ENCODE measurements around the gene RANBP10. TPM values are rescaled to one million over a fixed set of nuclear protein-coding genes. Genes with fewer than 3 reads are reported as not detected.

Gene RANBP10
- total RNA-seq, 2 donors from 2014 or later = 18.4 to 21.0 TPM

GRCh38 chr16:67730326-67730725, 76.0 kb downstream of the RANBP10 start:
- Mint-ChIP-seq H3K36me3 (ENCODE audit: low read depth) (peaks cover 51% of the 10 kb centered on the region), H3K27me3 (no peaks in the 10 kb centered on the region), H3K9me3 (no peaks in the 10 kb centered on the region), H3K27ac (no peak overlapping the region), H3K4me1 (no peaks in the 10 kb centered on the region), H3K4me3 (no peak overlapping the region)
- no peak for ATAC-seq (replicated peaks)

- no peak for ATAC-seq (replicated peaks)
- Mint-ChIP-seq H3K27me3 (no peaks in the 10 kb centered on the region), H3K27ac (no peak overlapping the region), H3K4me1 (no peaks in the 10 kb centered on the region), H3K4me3 (no peak overlapping the region), H3K9me3 (no peaks in the 10 kb centered on the region), H3K36me3 (ENCODE audit: low read depth) (peaks cover 56% of the 10 kb centered on the region)
Observed at GRCh38 chr16:67729636-67730248, 76.6 kb downstream of the RANBP10 start.

- Mint-ChIP-seq H3K27me3 (no peaks in the 10 kb centered on the region), H3K4me3 (no peak overlapping the region), H3K27ac (peak overlapping the region; percentile 36), H3K9me3 (no peaks in the 10 kb centered on the region), H3K4me1 (no peaks in the 10 kb centered on the region), H3K36me3 (ENCODE audit: low read depth) (peaks cover 57% of the 10 kb centered on the region)
- ATAC-seq (replicated peaks) = no peak
Observed at GRCh38 chr16:67727521-67728485, 78.6 kb downstream of the RANBP10 start.

- no peaks in the 10 kb centered on the region for H3K4me1 Mint-ChIP-seq
- H3K27ac Mint-ChIP-seq = no peak overlapping the region
- H3K36me3 Mint-ChIP-seq (ENCODE audit: low read depth) = peaks cover 48% of the 10 kb centered on the region
- H3K4me3 Mint-ChIP-seq = no peak overlapping the region
- no peaks in the 10 kb centered on the region for H3K9me3 Mint-ChIP-seq
- no peaks in the 10 kb centered on the region for H3K27me3 Mint-ChIP-seq
- no peak for ATAC-seq (replicated peaks)
Observed at GRCh38 chr16:67726106-67727034, 80.0 kb downstream of the RANBP10 start.

- H3K4me1 Mint-ChIP-seq = no peaks in the 10 kb centered on the region
- no peaks in the 10 kb centered on the region for H3K27me3 Mint-ChIP-seq
- H3K36me3 Mint-ChIP-seq (ENCODE audit: low read depth) = peaks cover 23% of the 10 kb centered on the region
- H3K4me3 Mint-ChIP-seq = no peak overlapping the region
- ATAC-seq (replicated peaks) = no peak
- H3K27ac Mint-ChIP-seq = no peak overlapping the region
- no peaks in the 10 kb centered on the region for H3K9me3 Mint-ChIP-seq
Observed at GRCh38 chr16:67723911-67724305, 82.5 kb downstream of the RANBP10 start.

GRCh38 chr16:67723151-67723910, 83.0 kb downstream of the RANBP10 start:
- Mint-ChIP-seq H3K36me3 (ENCODE audit: low read depth) (peaks cover 25% of the 10 kb centered on the region), H3K27me3 (no peaks in the 10 kb centered on the region), H3K27ac (no peak overlapping the region), H3K4me3 (no peak overlapping the region), H3K4me1 (peaks cover 5% of the 10 kb centered on the region), H3K9me3 (no peaks in the 10 kb centered on the region)
- no peak for ATAC-seq (replicated peaks)

GRCh38 chr16:67720236-67720635, 86.1 kb downstream of the RANBP10 start:
- no peak for ATAC-seq (replicated peaks)
- Mint-ChIP-seq H3K4me1 (peaks cover 12% of the 10 kb centered on the region), H3K36me3 (ENCODE audit: low read depth) (peaks cover 13% of the 10 kb centered on the region), H3K27me3 (no peaks in the 10 kb centered on the region), H3K4me3 (peak overlapping the region; percentile 86), H3K27ac (peak overlapping the region; percentile 93), H3K9me3 (no peaks in the 10 kb centered on the region)

- Mint-ChIP-seq H3K4me3 (peak overlapping the region; percentile 86), H3K9me3 (no peaks in the 10 kb centered on the region), H3K27ac (peak overlapping the region; percentile 93), H3K27me3 (no peaks in the 10 kb centered on the region), H3K36me3 (ENCODE audit: low read depth) (peaks cover 9% of the 10 kb centered on the region), H3K4me1 (peaks cover 12% of the 10 kb centered on the region)
- ATAC-seq (replicated peaks) = peak; percentile 39
Observed at GRCh38 chr16:67719778-67720144, 86.6 kb downstream of the RANBP10 start.

GRCh38 chr16:67719048-67719777, 87.1 kb downstream of the RANBP10 start, which contains the start of gene GFOD2:
GFOD2 (minus strand) TSS chr16:67719316; CDS start chr16:67685715, 33,601 bp downstream.
- H3K4me3 Mint-ChIP-seq = peak within 1 kb of the TSS; percentile 86
- H3K9me3 Mint-ChIP-seq = no peaks in the 10 kb centered on the region
- peak; percentile 93 for ATAC-seq (replicated peaks)
- no peaks in the 10 kb centered on the region for H3K27me3 Mint-ChIP-seq
- H3K27ac Mint-ChIP-seq = peak within 1 kb of the TSS; percentile 93
- peaks cover 12% of the 10 kb centered on the region for H3K4me1 Mint-ChIP-seq
- peaks cover 8% of the 10 kb centered on the region for H3K36me3 Mint-ChIP-seq (ENCODE audit: low read depth)

GRCh38 chr16:67718668-67719047, 87.7 kb downstream of the RANBP10 start:
- peak; percentile 16 for ATAC-seq (replicated peaks)
- Mint-ChIP-seq H3K27ac (peak overlapping the region; percentile 93), H3K36me3 (ENCODE audit: low read depth) (peaks cover 8% of the 10 kb centered on the region), H3K27me3 (no peaks in the 10 kb centered on the region), H3K4me1 (peaks cover 12% of the 10 kb centered on the region), H3K4me3 (peak overlapping the region; percentile 86), H3K9me3 (no peaks in the 10 kb centered on the region)

GRCh38 chr16:67716097-67716496, 90.3 kb downstream of the RANBP10 start:
- H3K36me3 Mint-ChIP-seq (ENCODE audit: low read depth) = peaks cover 8% of the 10 kb centered on the region
- peaks cover 20% of the 10 kb centered on the region for H3K4me1 Mint-ChIP-seq
- H3K27me3 Mint-ChIP-seq = no peaks in the 10 kb centered on the region
- H3K4me3 Mint-ChIP-seq = no peak overlapping the region
- ATAC-seq (replicated peaks) = no peak
- H3K27ac Mint-ChIP-seq = no peak overlapping the region
- no peaks in the 10 kb centered on the region for H3K9me3 Mint-ChIP-seq

GRCh38 chr16:67714522-67714921, 91.8 kb downstream of the RANBP10 start:
- ATAC-seq (replicated peaks) = no peak
- Mint-ChIP-seq H3K36me3 (ENCODE audit: low read depth) (peaks cover 8% of the 10 kb centered on the region), H3K27me3 (no peaks in the 10 kb centered on the region), H3K4me1 (peaks cover 20% of the 10 kb centered on the region), H3K4me3 (no peak overlapping the region), H3K9me3 (no peaks in the 10 kb centered on the region), H3K27ac (no peak overlapping the region)

GRCh38 chr16:67713647-67714273, 92.6 kb downstream of the RANBP10 start:
- Mint-ChIP-seq H3K9me3 (no peaks in the 10 kb centered on the region), H3K4me1 (peaks cover 20% of the 10 kb centered on the region), H3K27me3 (no peaks in the 10 kb centered on the region), H3K27ac (peak overlapping the region; percentile 22), H3K36me3 (ENCODE audit: low read depth) (peaks cover 8% of the 10 kb centered on the region), H3K4me3 (no peak overlapping the region)
- ATAC-seq (replicated peaks) = no peak

Measured in activated T-helper 17 cell treated with anti-CD3 and anti-CD28 coated beads, Interleukin-2, amount 50 U/mL, for 72 hours (primary cell).